Measurements from ENCODE around the gene NKX2-3.
A peak's percentile ranks its signal among the peaks of the same experiment; 100 is the strongest.

NKX2-3 gene

GRCh38 chr10:99544322-99544721 lies 11.6 kb downstream of the NKX2-3 start:
- H3K4me1 ChIP-seq (ENCODE audit: control insufficient read depth, insufficient read depth, low read length, poor library complexity, severe bottlenecking) = peaks cover 20% of the 10 kb centered on the region
- WGBS, 2 experiments (ENCODE audit: insufficient coverage in 2 of 2) = 80% methylated on average over 1 of the region's 1 CpG
- no peak overlapping the region for H3K27ac ChIP-seq (ENCODE audit: low read depth, low read length, severe bottlenecking)
- no peak overlapping the region for H3K4me3 ChIP-seq (ENCODE audit: extremely low read depth, insufficient read depth, low read length, poor library complexity, severe bottlenecking)
- H3K36me3 ChIP-seq (ENCODE audit: control insufficient read depth, insufficient read depth, low read length) = no peaks in the 10 kb centered on the region
- no peaks in the 10 kb centered on the region for H3K9me3 ChIP-seq (ENCODE audit: control insufficient read depth, low read length)

GRCh38 chr10:99548041-99548530 lies 15.3 kb downstream of the NKX2-3 start:
- H3K4me1 ChIP-seq (ENCODE audit: control insufficient read depth, insufficient read depth, low read length, poor library complexity, severe bottlenecking) = peaks cover 29% of the 10 kb centered on the region
- no peaks in the 10 kb centered on the region for H3K36me3 ChIP-seq (ENCODE audit: control insufficient read depth, insufficient read depth, low read length)
- H3K27ac ChIP-seq (ENCODE audit: low read depth, low read length, severe bottlenecking) = peak overlapping the region; percentile 11
- H3K9me3 ChIP-seq (ENCODE audit: control insufficient read depth, low read length) = no peaks in the 10 kb centered on the region
- H3K4me3 ChIP-seq (ENCODE audit: extremely low read depth, insufficient read depth, low read length, poor library complexity, severe bottlenecking) = no peak overlapping the region
- 50 to 71% methylated on average over 2 of the region's 2 CpGs for WGBS, 2 experiments (ENCODE audit: insufficient coverage in 2 of 2)

- H3K27ac ChIP-seq (ENCODE audit: low read depth, low read length, severe bottlenecking) = peak overlapping the region; percentile 33
- H3K9me3 ChIP-seq (ENCODE audit: control insufficient read depth, low read length) = no peaks in the 10 kb centered on the region
- H3K4me1 ChIP-seq (ENCODE audit: control insufficient read depth, insufficient read depth, low read length, poor library complexity, severe bottlenecking) = peaks cover 33% of the 10 kb centered on the region
- H3K4me3 ChIP-seq (ENCODE audit: extremely low read depth, insufficient read depth, low read length, poor library complexity, severe bottlenecking) = no peak overlapping the region
- WGBS, 2 experiments (ENCODE audit: insufficient coverage in 2 of 2) = 43 to 66% methylated on average over 4 to 5 of the region's 5 CpGs
- no peaks in the 10 kb centered on the region for H3K36me3 ChIP-seq (ENCODE audit: control insufficient read depth, insufficient read depth, low read length)
Measured at GRCh38 chr10:99551158-99551557, 18.4 kb downstream of the NKX2-3 start.

GRCh38 chr10:99551616-99552015 lies 18.9 kb downstream of the NKX2-3 start:
- no peaks in the 10 kb centered on the region for H3K9me3 ChIP-seq (ENCODE audit: control insufficient read depth, low read length)
- 72% methylated on average over 3 of the region's 3 CpGs; no CpG with 5 or more reads in 1 of the 2 experiments for WGBS, 2 experiments (ENCODE audit: insufficient coverage in 2 of 2)
- no peak overlapping the region for H3K4me3 ChIP-seq (ENCODE audit: extremely low read depth, insufficient read depth, low read length, poor library complexity, severe bottlenecking)
- no peaks in the 10 kb centered on the region for H3K36me3 ChIP-seq (ENCODE audit: control insufficient read depth, insufficient read depth, low read length)
- H3K4me1 ChIP-seq (ENCODE audit: control insufficient read depth, insufficient read depth, low read length, poor library complexity, severe bottlenecking) = peaks cover 33% of the 10 kb centered on the region
- H3K27ac ChIP-seq (ENCODE audit: low read depth, low read length, severe bottlenecking) = peak overlapping the region; percentile 33

- 73 to 79% methylated on average over 8 to 9 of the region's 11 CpGs for WGBS, 2 experiments (ENCODE audit: insufficient coverage in 2 of 2)
- Histone ChIP-seq H3K27ac (ENCODE audit: low read depth, low read length, severe bottlenecking) (no peak overlapping the region), H3K4me3 (ENCODE audit: extremely low read depth, insufficient read depth, low read length, poor library complexity, severe bottlenecking) (no peak overlapping the region), H3K36me3 (ENCODE audit: control insufficient read depth, insufficient read depth, low read length) (no peaks in the 10 kb centered on the region), H3K4me1 (ENCODE audit: control insufficient read depth, insufficient read depth, low read length, poor library complexity, severe bottlenecking) (peaks cover 14% of the 10 kb centered on the region), H3K9me3 (ENCODE audit: control insufficient read depth, low read length) (no peaks in the 10 kb centered on the region)
Measured at GRCh38 chr10:99555371-99555770, 22.6 kb downstream of the NKX2-3 start.

GRCh38 chr10:99555825-99556523 lies 23.2 kb downstream of the NKX2-3 start:
- Histone ChIP-seq H3K4me3 (ENCODE audit: extremely low read depth, insufficient read depth, low read length, poor library complexity, severe bottlenecking) (no peak overlapping the region), H3K4me1 (ENCODE audit: control insufficient read depth, insufficient read depth, low read length, poor library complexity, severe bottlenecking) (peaks cover 14% of the 10 kb centered on the region), H3K9me3 (ENCODE audit: control insufficient read depth, low read length) (no peaks in the 10 kb centered on the region), H3K27ac (ENCODE audit: low read depth, low read length, severe bottlenecking) (no peak overlapping the region), H3K36me3 (ENCODE audit: control insufficient read depth, insufficient read depth, low read length) (no peaks in the 10 kb centered on the region)
- WGBS, 2 experiments (ENCODE audit: insufficient coverage in 2 of 2) = 50 to 60% methylated on average over 1 to 2 of the region's 6 CpGs

GRCh38 chr10:99557044-99557443 lies 24.3 kb downstream of the NKX2-3 start:
- H3K4me1 ChIP-seq (ENCODE audit: control insufficient read depth, insufficient read depth, low read length, poor library complexity, severe bottlenecking) = peaks cover 4% of the 10 kb centered on the region
- H3K36me3 ChIP-seq (ENCODE audit: control insufficient read depth, insufficient read depth, low read length) = no peaks in the 10 kb centered on the region
- no peak overlapping the region for H3K27ac ChIP-seq (ENCODE audit: low read depth, low read length, severe bottlenecking)
- H3K4me3 ChIP-seq (ENCODE audit: extremely low read depth, insufficient read depth, low read length, poor library complexity, severe bottlenecking) = no peak overlapping the region
- WGBS, 2 experiments (ENCODE audit: insufficient coverage in 2 of 2) = 83 to 100% methylated on average over 4 to 5 of the region's 5 CpGs
- H3K9me3 ChIP-seq (ENCODE audit: control insufficient read depth, low read length) = no peaks in the 10 kb centered on the region

- Histone ChIP-seq H3K4me1 (ENCODE audit: control insufficient read depth, insufficient read depth, low read length, poor library complexity, severe bottlenecking) (peaks cover 4% of the 10 kb centered on the region), H3K36me3 (ENCODE audit: control insufficient read depth, insufficient read depth, low read length) (no peaks in the 10 kb centered on the region), H3K4me3 (ENCODE audit: extremely low read depth, insufficient read depth, low read length, poor library complexity, severe bottlenecking) (no peak overlapping the region), H3K27ac (ENCODE audit: low read depth, low read length, severe bottlenecking) (no peak overlapping the region), H3K9me3 (ENCODE audit: control insufficient read depth, low read length) (no peaks in the 10 kb centered on the region)
- whole genome bisulfite sequencing, 2 experiments (ENCODE audit: insufficient coverage in 2 of 2) = 93 to 98% methylated on average over 3 to 4 of the region's 4 CpGs
Measured at GRCh38 chr10:99558708-99559107, 26.0 kb downstream of the NKX2-3 start.

- Histone ChIP-seq H3K4me3 (ENCODE audit: extremely low read depth, insufficient read depth, low read length, poor library complexity, severe bottlenecking) (no peak overlapping the region), H3K36me3 (ENCODE audit: control insufficient read depth, insufficient read depth, low read length) (no peaks in the 10 kb centered on the region), H3K4me1 (ENCODE audit: control insufficient read depth, insufficient read depth, low read length, poor library complexity, severe bottlenecking) (peaks cover 2% of the 10 kb centered on the region), H3K27ac (ENCODE audit: low read depth, low read length, severe bottlenecking) (no peak overlapping the region), H3K9me3 (ENCODE audit: control insufficient read depth, low read length) (no peaks in the 10 kb centered on the region)
- WGBS, 2 experiments (ENCODE audit: insufficient coverage in 2 of 2) = 44 to 54% methylated on average over 5 to 9 of the region's 13 CpGs
Measured at GRCh38 chr10:99560277-99561126, 27.8 kb downstream of the NKX2-3 start.

GRCh38 chr10:99562631-99563030 lies 29.9 kb downstream of the NKX2-3 start:
- Histone ChIP-seq H3K27ac (ENCODE audit: low read depth, low read length, severe bottlenecking) (no peak overlapping the region), H3K9me3 (ENCODE audit: control insufficient read depth, low read length) (no peaks in the 10 kb centered on the region), H3K36me3 (ENCODE audit: control insufficient read depth, insufficient read depth, low read length) (no peaks in the 10 kb centered on the region), H3K4me3 (ENCODE audit: extremely low read depth, insufficient read depth, low read length, poor library complexity, severe bottlenecking) (no peak overlapping the region), H3K4me1 (ENCODE audit: control insufficient read depth, insufficient read depth, low read length, poor library complexity, severe bottlenecking) (no peaks in the 10 kb centered on the region)
- WGBS, 2 experiments (ENCODE audit: insufficient coverage in 2 of 2) = 0 to 73% methylated on average over 1 to 2 of the region's 2 CpGs

All from mesodermal cell (in vitro differentiated cells).